A549 (cell line): ENCODE data around the gene TPD52L1.

Source experiments
- BHLHE40 ChIP-seq: IDR thresholded peaks from 2 replicates; pipeline ENCODE4 v1.6.1; 2012; ENCODE audit warnings: low read depth, low read length, inconsistent platforms
- CHD2 ChIP-seq: fragments of 150-350 bp; IDR thresholded peaks from 2 replicates; pipeline ENCODE4 v1.6.1; 2014; ENCODE audit warnings: low read length; ENCODE audit not compliant: partially characterized antibody
- CHD4 ChIP-seq: fragments of 200-600 bp; sonication (generic); IDR thresholded peaks from 2 replicates; pipeline ENCODE4 v1.6.1; 2016; ENCODE audit warnings: antibody characterized with exemption, mild to moderate bottlenecking, borderline replicate concordance
- CTCF ChIP-seq: fragments of >200 bp; sonication (Bioruptor Twin); formaldehyde crosslinking; IDR thresholded peaks from 3 replicates; pipeline ENCODE4 v1.5.1; 2016
- HDAC2 ChIP-seq: fragments of 200-600 bp; sonication (generic); IDR thresholded peaks from 2 replicates; pipeline ENCODE4 v1.6.1; 2016
- HOXB5 ChIP-seq: fragments of 250-450 bp; sonication (Bioruptor Pico); IDR thresholded peaks from 2 replicates; pipeline ENCODE4 v1.5.0; 2020; ENCODE audit warnings: mild to moderate bottlenecking, moderate library complexity
- JUN ChIP-seq, 2 experiments: fragments of >200 bp; sonication (Bioruptor Twin); formaldehyde crosslinking; IDR thresholded peaks; 2 replicates in 1 of 2; 3 replicates in 1 of 2; pipeline ENCODE4 v1.6.1; 2016 to 2017
- KDM5A ChIP-seq: fragments of 200-600 bp; sonication (generic); IDR thresholded peaks from 2 replicates; pipeline ENCODE4 v1.6.1; 2016; ENCODE audit warnings: antibody characterized with exemption, mild to moderate bottlenecking
- MYC ChIP-seq: IDR thresholded peaks from 2 replicates; pipeline ENCODE4 v1.6.1; 2012; ENCODE audit warnings: mild to moderate bottlenecking, inconsistent platforms, low read length, improper control_type of control experiment, borderline replicate concordance
- RAD21 ChIP-seq, 2 experiments: fragments of >200 bp in 1 of 2; sonication (Bioruptor Twin) in 1 of 2; formaldehyde crosslinking in 1 of 2; IDR thresholded peaks in 1 of 2; conservative IDR thresholded peaks in 1 of 2; 2 replicates in 1 of 2; 3 replicates in 1 of 2; pipeline ENCODE4 v1.6.1; 2012 to 2018; ENCODE audit warnings: inconsistent platforms in 1 of 2
- RARB ChIP-seq: fragments of 250-450 bp; sonication (Bioruptor Pico); IDR thresholded peaks from 2 replicates; pipeline ENCODE4 v1.8.0; 2021; ENCODE audit warnings: mild to moderate bottlenecking, moderate library complexity
- TP53 ChIP-seq: fragments of 250-450 bp; sonication (Bioruptor Pico); IDR thresholded peaks from 2 replicates; pipeline ENCODE4 v1.5.0; 2021; ENCODE audit warnings: mild to moderate bottlenecking, moderate library complexity

GRCh38 chr6:125153391-125154117 is at the start of gene TPD52L1:
- TF ChIP-seq JUN (IDR thresholded peaks at IDR 0.05) (no peak), BHLHE40 (no peak), CHD2 (no peak), CTCF (peak; percentile 75), RARB (CRISPR knock-in tag) (no peak), MYC (no peak), CHD4 (no peak), KDM5A (no peak), RAD21 (conservative IDR thresholded peaks at IDR 0.05 in 1 of 2, IDR thresholded peaks at IDR 0.05 in 1 of 2) (peak; percentile 63 to 78), HOXB5 (CRISPR knock-in tag) (0 out of 2 replicates have a peak, but pooled peaks have one; percentile 26), TP53 (CRISPR knock-in tag) (no peak), HDAC2 (no peak)
